Calu3 (cell line): ENCODE results near the gene DSCAML1. TPM values are rescaled to one million over a fixed set of nuclear protein-coding genes. Genes with fewer than 3 reads are reported as not detected.

Experiments
- BruUV-seq: library from RNA; stranded (reverse); fragments of 400-500 nt; replicated peaks from 2 replicates; lab custom pipeline; 2021; lab: Mats Ljungman, UMichigan
- CTCF ChIA-PET: fragments of 300-600 bp; sonication (Branson Sonifier 250); formaldehyde crosslinking; loops from one replicate; lab custom pipeline; 2022; ENCODE audit warnings: antibody characterized with exemption; lab: Charles Lee
- DNase-seq: peaks from one replicate; pipeline ENCODE4 v3.0.0; 2022
- H3K27ac Mint-ChIP-seq: one replicate; pipeline ENCODE4 v1.8.0; 2022; ENCODE audit warnings: mixed read lengths; ENCODE audit not compliant: unreplicated experiment
- H3K27me3 Mint-ChIP-seq: one replicate; pipeline ENCODE4 v1.8.0; 2022; ENCODE audit warnings: mixed read lengths; ENCODE audit not compliant: unreplicated experiment
- H3K36me3 Mint-ChIP-seq: one replicate; pipeline ENCODE4 v1.8.0; 2022; ENCODE audit warnings: mild to moderate bottlenecking, moderate library complexity, mixed read lengths; ENCODE audit not compliant: insufficient read depth, unreplicated experiment
- H3K4me1 Mint-ChIP-seq: one replicate; pipeline ENCODE4 v1.8.0; 2022; ENCODE audit warnings: mild to moderate bottlenecking, low read depth, mixed read lengths; ENCODE audit not compliant: unreplicated experiment
- H3K4me3 Mint-ChIP-seq: one replicate; pipeline ENCODE4 v1.8.0; 2022; ENCODE audit warnings: mild to moderate bottlenecking, low read depth, moderate library complexity, mixed read lengths; ENCODE audit not compliant: unreplicated experiment
- H3K9me3 Mint-ChIP-seq: one replicate; pipeline ENCODE4 v1.8.0; 2022; ENCODE audit warnings: low read depth, mixed read lengths; ENCODE audit not compliant: unreplicated experiment
- intact Hi-C: fragments of 100-400 bp; cut with micrococcal nuclease; formaldehyde crosslinking; loops from one replicate; pipeline ENCODE4 v1.10.0; 2022; ENCODE audit not compliant: unreplicated experiment
- total RNA-seq: library from RNA; stranded (reverse); gene quantifications from 2 replicates; pipeline ENCODE4 v1.2.3, GENCODE V29; 2022
- TF ChIP-seq, protein P1 (sequence below): fragments of 200-600 bp; IDR thresholded peaks from one replicate; pipeline ENCODE4 v1.8.0; 2022; ENCODE audit warnings: antibody characterized with exemption; ENCODE audit not compliant: unreplicated experiment

DSCAML1 gene
- total RNA-seq, 1 experiment from 2014 or later, result 0.07 TPM

DNA sequence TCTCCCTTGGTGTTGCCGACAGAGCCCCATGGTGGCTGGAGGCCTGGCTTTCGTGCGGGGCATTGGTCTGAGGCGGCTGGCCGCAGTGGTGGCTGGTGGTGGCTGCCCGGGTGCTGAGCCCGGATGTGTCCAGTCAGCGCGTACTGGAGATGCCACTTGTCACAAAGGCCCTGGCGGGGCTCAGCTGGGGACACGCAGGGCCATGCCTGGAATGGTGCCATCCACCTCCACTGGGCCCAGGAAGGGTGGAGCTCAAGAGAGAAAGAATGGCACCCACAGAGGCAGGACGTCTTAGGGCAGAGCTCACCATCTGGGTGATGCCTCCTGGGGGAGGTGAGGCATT lies 376.9 kb downstream of the DSCAML1 start:
- intact Hi-C loops, result no loop called here
- Mint-ChIP-seq H3K9me3 (no peaks in the 10 kb centered on the region), H3K27ac (no peak overlapping the region), H3K4me3 (no peak overlapping the region), H3K27me3 (peaks cover 59% of the 10 kb centered on the region), H3K36me3 (no peaks in the 10 kb centered on the region), H3K4me1 (no peaks in the 10 kb centered on the region)
- DNase-seq, result no peak
- no TSS peak for BruUV-seq
- CTCF ChIA-PET, result interaction anchor here (0.7 kb wide), 1 partner anchor 235 kb away, joined by 8 read pairs; no protein-coding TSS in a partner anchor
- TF ChIP-seq, protein P1, sequence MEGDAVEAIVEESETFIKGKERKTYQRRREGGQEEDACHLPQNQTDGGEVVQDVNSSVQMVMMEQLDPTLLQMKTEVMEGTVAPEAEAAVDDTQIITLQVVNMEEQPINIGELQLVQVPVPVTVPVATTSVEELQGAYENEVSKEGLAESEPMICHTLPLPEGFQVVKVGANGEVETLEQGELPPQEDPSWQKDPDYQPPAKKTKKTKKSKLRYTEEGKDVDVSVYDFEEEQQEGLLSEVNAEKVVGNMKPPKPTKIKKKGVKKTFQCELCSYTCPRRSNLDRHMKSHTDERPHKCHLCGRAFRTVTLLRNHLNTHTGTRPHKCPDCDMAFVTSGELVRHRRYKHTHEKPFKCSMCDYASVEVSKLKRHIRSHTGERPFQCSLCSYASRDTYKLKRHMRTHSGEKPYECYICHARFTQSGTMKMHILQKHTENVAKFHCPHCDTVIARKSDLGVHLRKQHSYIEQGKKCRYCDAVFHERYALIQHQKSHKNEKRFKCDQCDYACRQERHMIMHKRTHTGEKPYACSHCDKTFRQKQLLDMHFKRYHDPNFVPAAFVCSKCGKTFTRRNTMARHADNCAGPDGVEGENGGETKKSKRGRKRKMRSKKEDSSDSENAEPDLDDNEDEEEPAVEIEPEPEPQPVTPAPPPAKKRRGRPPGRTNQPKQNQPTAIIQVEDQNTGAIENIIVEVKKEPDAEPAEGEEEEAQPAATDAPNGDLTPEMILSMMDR, result no peak

DNA sequence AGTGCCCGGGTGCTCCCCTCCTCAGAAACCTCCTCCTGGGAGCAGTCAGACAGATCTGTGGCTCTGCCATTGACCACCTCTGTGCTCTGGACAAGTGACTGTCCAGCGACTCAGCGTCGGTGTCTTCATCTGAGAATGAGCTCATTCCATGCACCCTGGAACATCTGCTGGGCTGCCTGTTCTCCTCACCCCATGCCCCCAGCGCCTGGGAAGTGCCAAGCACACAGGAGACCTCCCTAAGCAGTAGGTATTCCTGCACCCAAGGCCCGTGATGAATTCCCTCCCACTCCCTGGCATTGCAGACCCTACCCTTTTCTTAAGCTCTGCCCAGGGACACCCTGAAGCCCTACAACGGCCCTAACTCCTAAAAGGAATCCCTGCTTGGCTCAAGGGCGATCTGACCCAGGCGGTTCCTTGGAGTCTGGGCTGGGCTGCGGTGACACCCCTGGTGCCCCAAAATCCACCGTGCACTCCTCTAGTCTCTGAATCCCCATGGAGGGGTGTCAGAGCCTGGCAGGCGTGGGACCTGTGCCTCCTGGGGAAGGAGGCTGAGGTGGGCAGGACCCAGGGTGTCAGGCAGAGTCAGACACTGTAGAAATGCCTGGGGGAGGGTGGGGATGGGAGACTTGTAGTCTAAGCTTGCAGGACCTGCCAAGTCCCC lies 377.4 kb downstream of the DSCAML1 start:
- BruUV-seq, result no TSS peak
- CTCF ChIA-PET, result interaction anchor here (0.7 kb wide), 1 partner anchor 235 kb away, joined by 8 read pairs; no protein-coding TSS in a partner anchor

GRCh38 chr11:117418737-117419481 lies 378.1 kb downstream of the DSCAML1 start:
- Mint-ChIP-seq H3K27ac (no peak overlapping the region), H3K4me3 (no peak overlapping the region), H3K9me3 (no peaks in the 10 kb centered on the region), H3K4me1 (no peaks in the 10 kb centered on the region), H3K27me3 (peaks cover 47% of the 10 kb centered on the region), H3K36me3 (no peaks in the 10 kb centered on the region)
- no peak for DNase-seq
- intact Hi-C loops, result no loop called here
- CTCF ChIA-PET, result interaction anchor here (0.6 kb wide), 1 partner anchor 25 kb away, joined by 3 read pairs; no protein-coding TSS in a partner anchor
- no TSS peak for BruUV-seq
- TF ChIP-seq, protein P1, result no peak

More for the DNA sequence above, 377.4 kb downstream of the DSCAML1 start:
- no peak overlapping the region for H3K27ac Mint-ChIP-seq
- peaks cover 54% of the 10 kb centered on the region for H3K27me3 Mint-ChIP-seq
- TF ChIP-seq, protein P1, result no peak
- no peaks in the 10 kb centered on the region for H3K9me3 Mint-ChIP-seq
- no peaks in the 10 kb centered on the region for H3K4me1 Mint-ChIP-seq
- no peak overlapping the region for H3K4me3 Mint-ChIP-seq
- intact Hi-C loops, result no loop called here
- no peak for DNase-seq
- H3K36me3 Mint-ChIP-seq, result no peaks in the 10 kb centered on the region

- Mint-ChIP-seq H3K4me1 (no peaks in the 10 kb centered on the region), H3K27me3 (peaks cover 36% of the 10 kb centered on the region), H3K27ac (no peak overlapping the region), H3K36me3 (no peaks in the 10 kb centered on the region), H3K9me3 (no peaks in the 10 kb centered on the region), H3K4me3 (no peak overlapping the region)
- CTCF ChIA-PET, result interaction anchor here (0.6 kb wide), 1 partner anchor 212 kb away, joined by 15 read pairs; no protein-coding TSS in a partner anchor
- intact Hi-C loops, result no loop called here
- no TSS peak for BruUV-seq
- DNase-seq, result no peak
- TF ChIP-seq, protein P1, result no peak
These were observed 379.2 kb downstream of the DSCAML1 start for GRCh38 chr11:117417856-117418255.
